Astrocyte of the cerebellum (primary cell): ENCODE measurements around the gene KLHL10.
A peak's percentile ranks its signal among the peaks of the same experiment; 100 is the strongest.

Source experiments
- DNase-seq: peaks from one replicate; pipeline ENCODE4 v3.0.0-alpha.2; 2011; ENCODE audit warnings: low read depth
- H3K4me3 ChIP-seq: 2 replicates; pipeline ENCODE4 v1.5.1; 2011; ENCODE audit warnings: mild to moderate bottlenecking, low read depth, low read length, moderate library complexity
- in situ Hi-C: cut with HindIII; loops from 2 replicates; pipeline ENCODE4 v1.10.0; 2017; ENCODE audit warnings: low sequenced_read_pairs
- TF ChIP-seq, protein P1 (sequence below): IDR thresholded peaks from 2 replicates; pipeline ENCODE4 v1.5.1; 2012; ENCODE audit warnings: low read length, low read depth, moderate library complexity, mild to moderate bottlenecking; ENCODE audit errors: missing control alignments

Gene KLHL10

DNA sequence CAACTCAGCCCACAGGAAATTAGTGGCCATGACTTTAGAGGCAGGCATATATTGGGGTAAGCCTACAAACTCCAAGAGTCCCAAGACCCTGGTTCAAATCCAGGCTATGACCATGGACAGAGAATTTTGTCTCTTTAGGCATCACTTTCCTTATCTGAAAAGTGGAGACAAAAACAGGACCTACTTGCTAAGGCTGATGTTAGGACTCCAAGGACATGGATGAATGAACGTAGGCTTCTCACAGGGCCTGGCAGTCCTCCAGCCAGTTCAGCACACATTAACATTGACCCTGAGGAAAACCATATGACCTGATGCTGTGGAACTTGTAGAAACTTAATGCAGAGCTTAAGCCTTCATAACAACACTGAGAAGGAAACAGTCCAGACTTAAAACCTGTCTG, 23.4 kb upstream of the KLHL10 start:
- H3K4me3 ChIP-seq = peak overlapping the region; percentile 89
- in situ Hi-C loops = no loop called here
- no peak for DNase-seq
- TF ChIP-seq, protein P1, sequence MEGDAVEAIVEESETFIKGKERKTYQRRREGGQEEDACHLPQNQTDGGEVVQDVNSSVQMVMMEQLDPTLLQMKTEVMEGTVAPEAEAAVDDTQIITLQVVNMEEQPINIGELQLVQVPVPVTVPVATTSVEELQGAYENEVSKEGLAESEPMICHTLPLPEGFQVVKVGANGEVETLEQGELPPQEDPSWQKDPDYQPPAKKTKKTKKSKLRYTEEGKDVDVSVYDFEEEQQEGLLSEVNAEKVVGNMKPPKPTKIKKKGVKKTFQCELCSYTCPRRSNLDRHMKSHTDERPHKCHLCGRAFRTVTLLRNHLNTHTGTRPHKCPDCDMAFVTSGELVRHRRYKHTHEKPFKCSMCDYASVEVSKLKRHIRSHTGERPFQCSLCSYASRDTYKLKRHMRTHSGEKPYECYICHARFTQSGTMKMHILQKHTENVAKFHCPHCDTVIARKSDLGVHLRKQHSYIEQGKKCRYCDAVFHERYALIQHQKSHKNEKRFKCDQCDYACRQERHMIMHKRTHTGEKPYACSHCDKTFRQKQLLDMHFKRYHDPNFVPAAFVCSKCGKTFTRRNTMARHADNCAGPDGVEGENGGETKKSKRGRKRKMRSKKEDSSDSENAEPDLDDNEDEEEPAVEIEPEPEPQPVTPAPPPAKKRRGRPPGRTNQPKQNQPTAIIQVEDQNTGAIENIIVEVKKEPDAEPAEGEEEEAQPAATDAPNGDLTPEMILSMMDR = no peak

DNA sequence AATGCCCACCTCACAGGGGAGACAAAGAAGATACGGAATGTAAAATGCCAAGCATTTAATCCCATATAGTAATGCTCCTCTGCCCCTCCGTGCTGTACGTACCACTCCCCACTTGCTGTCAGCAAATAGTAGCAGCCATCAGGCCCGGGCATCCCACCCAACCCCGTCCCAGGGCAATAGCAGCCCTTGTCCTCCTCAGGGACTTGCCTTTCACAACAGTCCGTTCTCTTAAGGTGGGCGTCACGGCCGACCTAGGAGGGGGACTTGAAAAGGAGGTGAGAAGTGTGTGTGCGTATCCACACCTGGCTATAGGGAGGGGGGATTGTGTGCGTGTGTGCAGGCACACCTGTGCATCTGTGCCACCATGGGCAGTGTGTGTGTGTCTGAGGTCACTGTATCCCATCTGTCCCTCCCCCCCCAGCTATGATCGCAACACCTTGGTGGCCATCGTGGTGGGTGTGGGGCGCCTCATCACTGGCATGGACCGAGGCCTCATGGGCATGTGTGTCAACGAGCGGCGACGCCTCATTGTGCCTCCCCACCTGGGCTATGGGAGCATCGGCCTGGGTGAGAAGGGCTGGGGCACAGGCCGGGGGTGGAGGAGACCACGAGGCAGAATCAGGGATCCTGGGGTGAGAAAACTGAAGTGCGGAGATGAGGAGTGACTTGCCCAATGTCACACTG, 20.8 kb upstream of the KLHL10 start:
- no peak for DNase-seq
- TF ChIP-seq, protein P1 = no peak
- in situ Hi-C loops = no loop called here
- H3K4me3 ChIP-seq = no peak overlapping the region

GRCh38 chr17:41818024-41818423, 19.6 kb upstream of the KLHL10 start:
- no peak for DNase-seq
- in situ Hi-C loops = no loop called here
- TF ChIP-seq, protein P1 = no peak
- H3K4me3 ChIP-seq = no peak overlapping the region

DNA sequence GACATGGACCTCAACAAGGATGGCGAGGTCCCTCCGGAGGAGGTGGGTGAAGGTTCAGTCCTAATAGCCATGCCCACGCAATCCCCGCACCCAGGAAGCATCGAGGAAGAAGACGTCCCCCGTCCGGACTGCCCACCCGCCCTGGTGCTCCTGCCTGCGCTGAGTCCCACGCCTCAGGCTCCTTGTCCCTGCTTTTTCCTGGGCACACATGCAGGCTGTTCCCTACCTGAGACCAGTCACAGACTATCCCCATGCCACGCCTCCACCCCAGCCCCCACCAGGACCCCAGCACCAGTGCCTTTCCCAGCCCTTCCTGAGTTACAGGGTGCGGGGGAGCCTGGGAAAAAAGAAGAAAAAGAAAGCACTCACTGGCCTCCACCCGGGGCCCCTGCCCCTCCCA, 15.8 kb upstream of the KLHL10 start:
- DNase-seq = no peak
- no peak overlapping the region for H3K4me3 ChIP-seq
- TF ChIP-seq, protein P1 = no peak
- in situ Hi-C loops = no loop called here

DNA sequence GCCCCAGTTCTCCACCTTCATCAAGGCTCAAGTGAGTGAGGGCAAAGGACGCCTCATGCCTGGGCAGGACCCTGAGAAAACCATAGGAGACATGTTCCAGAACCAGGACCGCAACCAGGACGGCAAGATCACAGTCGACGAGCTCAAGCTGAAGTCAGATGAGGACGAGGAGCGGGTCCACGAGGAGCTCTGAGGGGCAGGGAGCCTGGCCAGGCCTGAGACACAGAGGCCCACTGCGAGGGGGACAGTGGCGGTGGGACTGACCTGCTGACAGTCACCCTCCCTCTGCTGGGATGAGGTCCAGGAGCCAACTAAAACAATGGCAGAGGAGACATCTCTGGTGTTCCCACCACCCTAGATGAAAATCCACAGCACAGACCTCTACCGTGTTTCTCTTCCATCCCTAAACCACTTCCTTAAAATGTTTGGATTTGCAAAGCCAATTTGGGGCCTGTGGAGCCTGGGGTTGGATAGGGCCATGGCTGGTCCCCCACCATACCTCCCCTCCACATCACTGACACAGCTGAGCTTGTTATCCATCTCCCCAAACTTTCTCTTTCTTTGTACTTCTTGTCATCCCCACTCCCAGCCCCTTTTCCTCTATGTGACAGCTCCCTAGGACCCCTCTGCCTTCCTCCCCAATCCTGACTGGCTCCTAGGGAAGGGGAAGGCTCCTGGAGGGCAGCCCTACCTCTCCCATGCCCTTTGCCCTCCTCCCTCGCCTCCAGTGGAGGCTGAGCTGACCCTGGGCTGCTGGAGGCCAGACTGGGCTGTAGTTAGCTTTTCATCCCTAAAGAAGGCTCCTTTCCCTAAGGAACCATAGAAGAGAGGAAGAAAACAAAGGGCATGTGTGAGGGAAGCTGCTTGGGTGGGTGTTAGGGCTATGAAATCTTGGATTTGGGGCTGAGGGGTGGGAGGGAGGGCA, 15.1 kb upstream of the KLHL10 start:
- DNase-seq = no peak
- TF ChIP-seq, protein P1 = no peak
- in situ Hi-C loops = no loop called here
- no peak overlapping the region for H3K4me3 ChIP-seq

DNA sequence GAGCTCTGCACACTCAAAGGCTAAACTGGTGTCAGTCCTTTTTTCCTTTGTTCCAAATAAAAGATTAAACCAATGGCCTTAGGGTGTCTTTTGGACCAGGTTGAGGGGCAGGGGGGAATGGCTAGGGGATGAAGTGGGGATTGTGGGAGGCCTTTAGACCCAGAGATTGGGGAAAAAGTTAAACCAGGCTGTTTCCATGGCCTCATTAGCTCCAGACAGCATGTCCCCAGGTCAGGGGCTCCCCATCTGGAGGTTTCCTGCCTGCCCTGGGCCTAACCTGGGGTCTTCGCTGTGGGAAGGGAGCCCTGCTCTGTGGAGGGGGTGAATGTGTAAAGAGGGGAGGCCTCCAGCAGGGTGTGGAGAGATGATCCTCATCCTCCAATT, 14.5 kb upstream of the KLHL10 start:
- TF ChIP-seq, protein P1 = no peak
- in situ Hi-C loops = no loop called here
- no peak for DNase-seq
- no peak overlapping the region for H3K4me3 ChIP-seq
